Testis (tissue), 2 donors: Measurements from ENCODE around the gene SLC7A11.

Experiments used
- CTCF ChIP-seq, 3 experiments: fragments of 450-650 bp in 2 of 3; fragments of 200-600 bp in 1 of 3; sonication (generic) in 1 of 3; IDR thresholded peaks; one replicate each; pipeline ENCODE4 v1.5.1; 2016 to 2019; ENCODE audit warnings: antibody characterized with exemption in 3 of 3, mild to moderate bottlenecking in 2 of 3, moderate library complexity in 1 of 3
- POLR2A ChIP-seq: fragments of 450-650 bp; IDR thresholded peaks from one replicate; pipeline ENCODE4 v1.6.1; 2017; ENCODE audit warnings: antibody characterized with exemption, mild to moderate bottlenecking, moderate library complexity

DNA sequence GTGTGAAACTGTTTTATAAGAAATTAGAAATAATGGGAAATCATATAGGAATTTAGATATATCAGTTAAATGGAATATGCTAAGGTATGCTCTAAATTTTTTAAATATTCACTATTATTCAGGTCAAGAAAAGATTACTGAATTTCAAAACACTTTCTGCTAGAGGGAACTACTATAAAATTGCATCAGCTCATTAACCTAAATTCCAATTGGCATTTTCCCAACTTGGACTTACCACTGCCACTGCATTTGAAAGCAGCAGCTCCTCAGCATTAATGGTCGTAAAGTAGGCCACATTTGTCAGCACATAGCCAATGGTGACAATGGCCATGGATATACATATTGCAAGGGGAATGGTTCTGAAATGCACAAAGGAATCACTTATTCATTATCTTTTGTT, 57.3 kb downstream of the SLC7A11 start:
- no peak for TF ChIP-seq CTCF (IDR thresholded peaks at IDR 0.05)
- TF ChIP-seq POLR2A = no peak
